NCI-H345 (cell line): ENCODE data around the gene RIN1.
"Not testable (repeated sequence)": the region's sequence is repeated elsewhere in the genome, so short reads cannot be mapped to it uniquely, and the experiment has no call there.

Experiments
- DNase-seq: peaks from one replicate; lab custom pipeline; 2025; lab: John Stamatoyannopoulos, UW

Gene RIN1

GRCh38 chr11:66333896-66334604 is 2.2 kb downstream of the RIN1 start:
- DNase-seq: no peak

GRCh38 chr11:66333220-66333877 is 2.9 kb downstream of the RIN1 start:
- no peak for DNase-seq

GRCh38 chr11:66332371-66333219 is 3.6 kb downstream of the RIN1 start:
- no peak for DNase-seq

- DNase-seq: no peak
Observed at GRCh38 chr11:66331542-66332370, 4.5 kb downstream of the RIN1 start.

GRCh38 chr11:66330931-66331330 is 5.3 kb downstream of the RIN1 start:
- DNase-seq: no peak

- DNase-seq: no peak
Observed at GRCh38 chr11:66329165-66329673, 7.0 kb downstream of the RIN1 start.

GRCh38 chr11:66328302-66329144 is 7.7 kb downstream of the RIN1 start:
- peak; percentile 78 for DNase-seq

GRCh38 chr11:66328031-66328301 is 8.3 kb downstream of the RIN1 start:
- no peak for DNase-seq

GRCh38 chr11:66327171-66328030 is 8.8 kb downstream of the RIN1 start:
- DNase-seq: no peak

GRCh38 chr11:66326261-66327111 is 9.7 kb downstream of the RIN1 start:
- DNase-seq: no peak

GRCh38 chr11:66325263-66325671 is 11.0 kb downstream of the RIN1 start:
- no peak for DNase-seq

GRCh38 chr11:66324664-66325063 is 11.6 kb downstream of the RIN1 start:
- DNase-seq: no peak

GRCh38 chr11:66323684-66324083 is 12.6 kb downstream of the RIN1 start:
- no peak for DNase-seq

GRCh38 chr11:66322732-66323427 is 13.4 kb downstream of the RIN1 start:
- no peak for DNase-seq

GRCh38 chr11:66321606-66322005 is 14.6 kb downstream of the RIN1 start:
- DNase-seq: no peak

GRCh38 chr11:66320748-66321147 is 15.5 kb downstream of the RIN1 start:
- DNase-seq: not testable (repeated sequence)

GRCh38 chr11:66320289-66320688 is 15.9 kb downstream of the RIN1 start:
- not testable (repeated sequence) for DNase-seq

GRCh38 chr11:66318600-66318970 is 17.6 kb downstream of the RIN1 start:
- DNase-seq: no peak
